Measurements from ENCODE around the gene MS4A14.
A peak's percentile ranks its signal among the peaks of the same experiment; 100 is the strongest.
"Not testable (repeated sequence)": the region's sequence is repeated elsewhere in the genome, so short reads cannot be mapped to it uniquely, and the experiment has no call there.

Gene MS4A14

DNA sequence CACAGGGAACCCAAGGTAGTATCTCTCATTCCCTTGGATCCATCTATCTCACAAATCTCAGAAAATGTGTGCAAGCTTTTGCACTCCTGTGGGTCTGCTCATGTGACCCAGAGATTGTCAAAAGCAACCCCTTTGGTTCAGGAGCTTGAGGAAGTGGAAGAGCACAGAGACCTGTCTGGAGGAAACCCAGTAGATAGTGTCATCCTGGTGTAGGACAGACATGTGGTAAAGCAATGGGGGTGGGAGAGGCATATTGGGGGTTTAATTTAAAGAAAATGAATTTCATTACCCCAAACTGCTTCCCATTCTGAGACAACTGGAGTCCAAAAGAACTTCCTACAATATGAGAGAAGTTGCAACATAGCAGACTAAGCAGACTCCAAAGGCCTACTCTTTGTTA lies 5.8 kb upstream of the MS4A14 start:
- DNase-seq, result peak; percentile 50

GRCh38 chr11:60392361-60392760 lies 3.9 kb upstream of the MS4A14 start:
- DNase-seq, result peak; percentile 73

DNA sequence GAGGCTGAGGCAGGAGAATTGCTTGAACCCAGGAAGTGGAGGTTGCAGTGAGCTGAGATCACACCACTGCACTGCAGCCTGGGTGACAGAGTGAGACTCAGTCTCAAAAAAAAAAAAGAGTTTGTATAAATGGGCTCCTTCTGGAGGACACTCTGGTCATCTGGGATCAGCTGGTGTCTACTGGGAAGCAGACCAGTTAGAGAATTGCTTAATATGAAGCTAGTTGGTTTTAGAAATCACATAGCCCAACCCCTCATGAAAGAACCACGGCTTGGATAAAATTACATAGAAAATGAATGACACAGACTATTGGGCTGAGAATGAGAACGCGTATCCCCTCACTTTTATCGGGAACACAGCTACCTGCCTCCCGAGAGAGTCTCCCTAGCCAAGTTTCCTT lies 3.2 kb upstream of the MS4A14 start:
- DNase-seq, result peak; percentile 57

DNA sequence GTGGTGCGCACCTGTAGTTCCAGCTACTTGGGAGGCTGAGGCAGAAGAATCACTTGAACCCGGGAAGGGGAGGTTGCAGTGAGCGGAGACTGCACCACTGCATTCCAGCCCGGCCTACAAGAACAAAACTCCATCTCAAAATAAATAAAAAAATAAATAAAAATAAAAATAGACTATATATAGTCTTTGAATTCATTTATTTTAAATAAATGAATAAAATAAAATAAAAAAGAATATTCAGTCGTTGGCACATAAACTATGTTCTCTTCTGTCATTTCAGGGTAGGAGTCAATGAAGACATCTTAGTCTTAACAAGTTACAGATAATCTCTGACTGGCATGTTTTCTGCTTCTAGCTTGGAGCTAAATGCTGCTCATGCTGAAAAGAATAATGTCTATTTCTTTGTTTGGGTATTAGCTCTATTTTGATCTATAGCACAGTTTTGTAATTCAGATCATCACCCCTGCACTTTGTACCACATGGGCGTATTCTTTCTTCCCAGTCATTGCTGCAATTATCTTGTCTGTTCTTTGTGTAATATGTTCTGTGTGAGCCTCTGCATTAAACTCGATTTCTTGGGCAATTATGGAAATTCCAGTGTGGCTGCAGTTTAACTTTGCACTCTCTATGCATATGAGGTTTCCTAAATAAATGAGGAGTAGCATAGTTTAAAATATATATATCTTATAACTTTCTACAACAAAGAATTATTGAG lies 1.4 kb upstream of the MS4A14 start:
- peak; percentile 96 for DNase-seq

- peak; percentile 86 for DNase-seq
These were observed 540 bp downstream of the MS4A14 start for GRCh38 chr11:60396799-60397198.

DNA sequence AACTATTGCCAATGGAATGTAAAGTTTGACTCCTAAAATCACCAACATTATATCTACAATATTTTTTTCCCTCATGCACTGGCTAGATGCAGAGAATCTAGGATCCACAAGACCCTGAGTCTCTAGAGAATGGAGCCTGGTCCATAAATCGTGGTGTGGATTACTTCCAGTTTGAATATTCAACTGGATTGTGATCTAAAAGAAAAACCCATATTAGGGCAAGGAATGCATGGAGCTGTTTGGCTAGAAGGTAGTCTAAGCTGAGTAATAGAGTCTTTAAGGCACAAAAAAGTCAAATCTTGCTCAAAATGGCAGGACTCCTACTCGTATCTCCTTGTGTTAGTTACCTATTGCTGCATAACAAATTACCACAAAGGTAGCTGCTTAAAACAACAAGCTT lies 23.8 kb downstream of the MS4A14 start:
- DNase-seq, result no peak

- no peak for DNase-seq
These were observed 26.4 kb downstream of the MS4A14 start for GRCh38 chr11:60422609-60423008.

DNA sequence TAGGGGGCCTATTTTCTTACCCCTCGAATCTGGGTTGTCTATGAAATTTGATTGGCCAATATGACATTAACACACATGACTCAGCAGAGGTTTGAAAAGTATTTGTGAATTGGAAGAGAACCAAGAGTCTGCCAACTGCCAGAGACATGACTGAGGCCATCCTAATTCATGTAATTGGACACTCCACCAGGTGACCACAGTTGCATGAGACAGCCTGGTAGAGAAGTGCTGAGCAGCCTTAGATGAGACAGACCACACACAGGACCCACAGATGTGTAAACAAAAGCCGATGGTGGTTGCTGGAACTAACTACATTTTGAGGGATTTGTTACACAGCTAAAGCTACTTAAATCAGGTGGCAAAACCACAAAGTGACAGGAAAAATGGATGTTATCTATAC lies 32.3 kb downstream of the MS4A14 start:
- DNase-seq, result no peak

- no peak for DNase-seq
These were observed 33.0 kb downstream of the MS4A14 start, which contains the start of gene MS4A5 for GRCh38 chr11:60429272-60429671. Gene MS4A5, plus strand, starts transcription at chr11:60429572. Its CDS starts 103 bp downstream, at chr11:60429675.

DNA sequence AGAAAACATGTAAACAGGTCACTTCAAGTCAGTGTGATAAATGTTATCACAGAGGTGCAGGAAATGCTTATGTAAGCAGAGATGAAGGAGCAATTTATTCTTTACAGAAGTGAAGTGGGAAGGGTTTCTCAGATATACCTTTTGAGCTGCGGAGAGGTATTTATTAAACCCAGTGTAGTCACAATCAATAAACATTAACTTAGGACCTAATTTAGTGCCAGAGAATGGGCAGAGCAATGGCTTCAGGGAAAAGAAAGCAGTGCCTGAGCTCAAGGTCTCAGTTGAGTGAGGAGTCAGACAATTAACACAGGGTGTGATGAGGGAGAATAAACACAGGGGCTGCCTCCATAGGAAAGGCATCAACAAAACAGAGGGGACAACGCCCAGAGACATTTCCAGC lies 35.0 kb downstream of the MS4A14 start:
- DNase-seq, result no peak

DNA sequence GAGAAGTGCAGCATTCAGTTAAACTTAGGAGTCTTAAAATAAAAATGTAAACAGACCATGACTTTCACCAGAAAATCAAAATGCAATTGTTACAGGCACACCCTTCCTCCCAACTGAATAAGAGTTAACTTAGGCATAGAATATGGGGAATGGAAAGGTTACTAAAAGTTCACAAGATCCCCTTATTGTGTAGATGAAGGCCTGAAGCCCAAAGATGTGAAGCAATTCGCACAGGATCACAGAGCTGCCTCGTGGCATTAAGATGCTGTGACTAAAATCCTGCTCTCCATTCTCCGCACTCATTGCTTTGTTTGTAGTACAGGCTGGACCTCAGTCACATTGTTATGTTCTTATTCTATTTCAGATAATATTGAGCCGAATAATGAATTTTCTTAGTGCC lies 37.1 kb downstream of the MS4A14 start:
- DNase-seq, result peak; percentile 10

DNA sequence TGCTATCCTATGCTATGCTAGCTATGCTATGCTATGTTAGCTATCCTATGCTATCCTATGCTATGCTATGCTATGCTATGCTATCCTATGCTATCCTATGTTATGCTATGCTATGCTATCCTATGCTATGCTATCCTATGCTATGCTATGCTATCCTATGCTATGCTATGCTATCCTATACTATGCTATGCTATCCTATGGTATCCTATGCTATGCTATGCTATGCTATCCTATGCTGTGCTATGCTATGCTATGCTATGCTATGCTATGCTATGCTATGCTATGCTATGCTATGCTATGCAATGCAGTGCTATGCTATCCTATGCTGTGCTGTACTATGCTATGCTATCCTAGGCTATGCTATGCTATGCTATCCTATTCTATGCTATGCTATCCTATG lies 50.8 kb downstream of the MS4A14 start:
- DNase-seq, result no peak

DNA sequence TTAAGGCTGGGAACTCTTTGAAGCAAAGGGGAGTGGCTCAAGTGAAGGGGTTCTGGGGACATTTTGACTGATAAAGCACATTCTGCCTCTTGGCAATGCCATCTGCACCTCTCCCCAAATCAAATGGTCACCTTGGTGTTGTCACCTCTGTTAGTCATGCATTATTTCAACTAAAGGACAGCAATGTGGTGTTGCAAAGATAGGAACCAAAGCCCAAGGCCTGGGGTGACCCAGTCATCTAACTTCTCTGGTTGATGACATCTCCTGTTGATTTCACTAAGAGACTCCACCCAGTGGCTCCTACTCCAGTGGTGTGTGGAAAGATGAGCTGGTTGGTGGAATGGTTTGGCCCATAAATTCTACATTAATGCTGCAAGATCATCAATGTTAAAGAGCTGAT lies 51.6 kb downstream of the MS4A14 start:
- peak; percentile 65 for DNase-seq

- DNase-seq, result not testable (repeated sequence)
These were observed 54.9 kb downstream of the MS4A14 start for GRCh38 chr11:60451185-60451584.

DNA sequence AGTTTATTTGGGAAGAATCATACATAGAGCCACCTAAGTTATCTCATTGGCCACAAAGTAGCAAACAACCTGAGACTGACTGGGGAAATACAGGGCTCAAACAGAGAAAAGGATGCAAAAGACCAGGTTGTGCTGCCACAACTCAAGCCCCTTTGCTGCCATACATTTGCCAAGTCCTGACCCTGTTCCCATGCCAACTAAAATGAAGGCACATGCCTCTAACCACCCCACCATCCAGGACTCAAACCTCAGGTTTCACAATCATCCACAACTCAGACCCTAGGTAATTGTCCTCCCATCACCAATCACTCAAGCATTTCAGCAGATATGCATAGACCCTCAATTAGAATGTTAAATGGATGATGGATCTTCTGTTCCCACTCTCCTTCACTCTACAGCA lies 58.0 kb downstream of the MS4A14 start:
- DNase-seq, result no peak

- DNase-seq, result no peak
These were observed 59.3 kb downstream of the MS4A14 start, which contains the start of gene MS4A1 for GRCh38 chr11:60455531-60456042. Gene MS4A1, plus strand, starts transcription at chr11:60455847. Its CDS starts 6,528 bp downstream, at chr11:60462375.

- no peak for DNase-seq
These were observed 61.3 kb downstream of the MS4A14 start for GRCh38 chr11:60457576-60457975.

DNA sequence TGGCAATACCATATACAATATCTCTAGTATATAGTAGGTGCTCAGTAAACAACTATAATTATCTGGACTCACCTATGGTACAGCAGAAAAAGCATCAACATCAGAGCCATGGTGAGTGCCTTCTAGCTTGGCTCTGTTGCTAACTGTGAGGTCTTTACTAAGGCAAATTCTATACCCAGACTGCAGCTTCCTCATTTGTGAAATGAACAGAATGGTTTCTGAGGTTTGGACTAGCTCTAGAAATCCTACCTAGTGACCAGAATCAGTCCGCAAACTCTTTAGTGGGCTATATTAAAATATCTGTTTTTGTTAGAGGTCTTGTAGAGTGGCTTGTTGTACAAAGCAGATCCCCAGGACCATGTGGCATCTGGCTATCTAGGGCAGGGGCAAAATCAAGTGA lies 63.1 kb downstream of the MS4A14 start:
- no peak for DNase-seq
